GM18870 (cell line): Measurements from ENCODE around the gene HSD17B14.

Source experiments
- ATAC-seq: cut with Tn5 transposase; IDR thresholded peaks from one replicate; pipeline ENCODE4 v1.9.1; 2021; ENCODE audit warnings: moderate library complexity; ENCODE audit not compliant: unreplicated experiment

Gene HSD17B14

GRCh38 chr19:48830965-48831364 is 5.3 kb downstream of the HSD17B14 start:
- no peak for ATAC-seq

- no peak for ATAC-seq
Observed at GRCh38 chr19:48830088-48830487, 6.2 kb downstream of the HSD17B14 start.

GRCh38 chr19:48826606-48827020 is 9.7 kb downstream of the HSD17B14 start:
- no peak for ATAC-seq

- ATAC-seq, result no peak
Observed at GRCh38 chr19:48822514-48822913, 13.8 kb downstream of the HSD17B14 start.

- ATAC-seq, result no peak
Observed at GRCh38 chr19:48821633-48822032, 14.7 kb downstream of the HSD17B14 start.

- ATAC-seq, result no peak
Observed at GRCh38 chr19:48819366-48819816, 16.9 kb downstream of the HSD17B14 start.

- no peak for ATAC-seq
Observed at GRCh38 chr19:48818234-48818820, 18.0 kb downstream of the HSD17B14 start.

GRCh38 chr19:48817585-48818124 is 18.6 kb downstream of the HSD17B14 start:
- no peak for ATAC-seq

- no peak for ATAC-seq
Observed at GRCh38 chr19:48815870-48816501, 20.3 kb downstream of the HSD17B14 start.

- no peak for ATAC-seq
Observed at GRCh38 chr19:48814895-48815294, 21.4 kb downstream of the HSD17B14 start.

- ATAC-seq, result no peak
Observed at GRCh38 chr19:48813123-48813913, 23.0 kb downstream of the HSD17B14 start.

GRCh38 chr19:48812094-48812929 is 24.0 kb downstream of the HSD17B14 start:
- no peak for ATAC-seq

GRCh38 chr19:48810151-48810550 is 26.1 kb downstream of the HSD17B14 start:
- ATAC-seq, result no peak

- no peak for ATAC-seq
Observed at GRCh38 chr19:48807590-48808308, 28.5 kb downstream of the HSD17B14 start.

GRCh38 chr19:48806818-48807589 is 29.3 kb downstream of the HSD17B14 start:
- no peak for ATAC-seq

GRCh38 chr19:48806518-48806817 is 29.8 kb downstream of the HSD17B14 start:
- no peak for ATAC-seq

GRCh38 chr19:48805452-48805851 is 30.8 kb downstream of the HSD17B14 start:
- ATAC-seq, result no peak

GRCh38 chr19:48804496-48804895 is 31.8 kb downstream of the HSD17B14 start:
- no peak for ATAC-seq

GRCh38 chr19:48802623-48803022 is 33.7 kb downstream of the HSD17B14 start:
- no peak for ATAC-seq
